Uterus (tissue), 4 donors: ENCODE data around the gene GABRG3. TPM values are rescaled to one million over a fixed set of nuclear protein-coding genes. Genes with fewer than 3 reads are reported as not detected.

Source experiments
- DNase-seq, 2 donors: peaks; one replicate each; pipeline ENCODE4 v3.0.0-alpha.2; 2019 to 2020
- H3K27ac ChIP-seq, 2 donors: fragments of 200-600 bp; sonication (generic); 1 replicate in 1 of 2; 2 replicates in 1 of 2; pipeline ENCODE4 v1.5.1; 2016 to 2018
- H3K27me3 ChIP-seq, 2 donors: fragments of 200-600 bp; sonication (generic); one replicate each; pipeline ENCODE4 v1.5.1; 2018 to 2019; ENCODE audit warnings: control low read depth in 1 of 2
- H3K36me3 ChIP-seq, 2 donors: fragments of 200-600 bp; sonication (generic); one replicate each; pipeline ENCODE4 v1.5.1; 2019; ENCODE audit warnings: control low read depth in 1 of 2
- H3K4me1 ChIP-seq, 2 donors: fragments of 200-600 bp; sonication (generic); one replicate each; pipeline ENCODE4 v1.5.1; 2018 to 2019; ENCODE audit warnings: control low read depth in 1 of 2
- H3K4me3 ChIP-seq, 2 donors: fragments of 200-600 bp; sonication (generic); 1 replicate in 1 of 2; 2 replicates in 1 of 2; pipeline ENCODE4 v1.5.1; 2018 to 2019; ENCODE audit warnings: mild to moderate bottlenecking in 1 of 2
- H3K9me3 ChIP-seq, 2 donors: fragments of 200-600 bp; sonication (generic); one replicate each; pipeline ENCODE4 v1.5.1; 2019; ENCODE audit warnings: control low read depth in 1 of 2
- POLR2A ChIP-seq, 2 donors: fragments of 450-650 bp; IDR thresholded peaks; one replicate each; pipeline ENCODE4 v1.6.1; 2016; ENCODE audit warnings: antibody characterized with exemption in 2 of 2, mild to moderate bottlenecking in 1 of 2, moderate library complexity in 1 of 2
- intact Hi-C: fragments of 100-400 bp; cut with DNase I; formaldehyde crosslinking; loops from one replicate; pipeline ENCODE4 v1.15.1; 2023; ENCODE audit warnings: low total_unique reads
- total RNA-seq, 4 donors: library from RNA; depleted of rRNA in 3 of 4; stranded (reverse); fragments of >200 nt in 3 of 4; gene quantifications; one replicate each; pipeline versions ENCODE4 v1.1.0 to v1.2.4, GENCODE V29; 2014 to 2023
- TF ChIP-seq, protein P1 (sequence below), 4 experiments: fragments of 200-600 bp in 2 of 4; fragments of 450-650 bp in 2 of 4; sonication (generic) in 2 of 4; IDR thresholded peaks; one replicate each; pipeline ENCODE4 v1.5.1; 2016 to 2019; ENCODE audit warnings: antibody characterized with exemption in 4 of 4, mild to moderate bottlenecking in 2 of 4, moderate library complexity in 1 of 4
- donor health status: DM: yes; HTN: yes; CAD: no.

GABRG3 gene
- total RNA-seq, 4 donors from 2014 or later, result 3.0 TPM; not detected in 3

- intact Hi-C loops, result no loop called here
- H3K27me3 ChIP-seq, result no peaks in the 10 kb centered on the region
- no peak overlapping the region for H3K27ac ChIP-seq
- no peaks in the 10 kb centered on the region for H3K9me3 ChIP-seq
- no peaks in the 10 kb centered on the region for H3K4me1 ChIP-seq
- H3K4me3 ChIP-seq, result no peak overlapping the region
- no peaks in the 10 kb centered on the region for H3K36me3 ChIP-seq
- no peak for DNase-seq
- TF ChIP-seq, protein P1, sequence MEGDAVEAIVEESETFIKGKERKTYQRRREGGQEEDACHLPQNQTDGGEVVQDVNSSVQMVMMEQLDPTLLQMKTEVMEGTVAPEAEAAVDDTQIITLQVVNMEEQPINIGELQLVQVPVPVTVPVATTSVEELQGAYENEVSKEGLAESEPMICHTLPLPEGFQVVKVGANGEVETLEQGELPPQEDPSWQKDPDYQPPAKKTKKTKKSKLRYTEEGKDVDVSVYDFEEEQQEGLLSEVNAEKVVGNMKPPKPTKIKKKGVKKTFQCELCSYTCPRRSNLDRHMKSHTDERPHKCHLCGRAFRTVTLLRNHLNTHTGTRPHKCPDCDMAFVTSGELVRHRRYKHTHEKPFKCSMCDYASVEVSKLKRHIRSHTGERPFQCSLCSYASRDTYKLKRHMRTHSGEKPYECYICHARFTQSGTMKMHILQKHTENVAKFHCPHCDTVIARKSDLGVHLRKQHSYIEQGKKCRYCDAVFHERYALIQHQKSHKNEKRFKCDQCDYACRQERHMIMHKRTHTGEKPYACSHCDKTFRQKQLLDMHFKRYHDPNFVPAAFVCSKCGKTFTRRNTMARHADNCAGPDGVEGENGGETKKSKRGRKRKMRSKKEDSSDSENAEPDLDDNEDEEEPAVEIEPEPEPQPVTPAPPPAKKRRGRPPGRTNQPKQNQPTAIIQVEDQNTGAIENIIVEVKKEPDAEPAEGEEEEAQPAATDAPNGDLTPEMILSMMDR (IDR thresholded peaks at IDR 0.05), result no peak
- TF ChIP-seq POLR2A (IDR thresholded peaks at IDR 0.05), result no peak
Measured at GRCh38 chr15:27126449-27126848, 155.5 kb downstream of the GABRG3 start.

DNA sequence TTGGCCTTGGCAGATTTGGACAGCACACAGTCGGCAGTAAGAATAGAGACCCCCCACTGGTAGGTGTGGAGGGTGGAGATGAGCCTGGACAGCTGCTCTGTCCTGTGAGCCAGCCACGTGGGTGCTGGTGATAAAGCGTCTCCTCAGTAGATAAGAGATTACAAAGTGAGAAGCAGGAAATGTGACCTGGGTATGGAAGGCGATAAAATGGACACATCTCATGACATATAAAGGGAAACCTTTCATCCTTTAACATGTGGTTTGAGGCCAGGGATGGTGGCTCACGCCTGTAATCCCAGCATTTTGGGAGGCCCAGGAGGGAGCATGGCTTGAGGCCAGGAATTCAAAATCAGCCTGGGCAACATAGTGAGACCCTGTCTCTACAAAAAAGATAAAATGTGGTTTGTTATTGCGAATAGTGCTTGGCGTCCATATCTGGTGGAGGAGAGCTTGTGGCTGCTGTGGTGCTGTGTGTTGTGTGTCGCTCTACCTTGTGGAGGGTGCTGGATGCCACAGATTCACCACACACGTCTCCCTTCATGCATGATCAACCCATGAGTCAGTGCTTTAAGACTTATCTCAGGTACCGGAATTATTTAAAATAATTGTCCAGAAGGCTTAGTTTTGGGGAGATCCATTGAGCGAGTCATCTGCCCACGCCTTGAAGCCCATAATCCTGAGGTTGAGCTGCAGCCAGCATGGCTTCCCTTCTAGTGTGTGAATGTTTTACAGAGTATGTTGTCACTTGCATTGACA is 157.0 kb downstream of the GABRG3 start:
- no peak overlapping the region for H3K27ac ChIP-seq
- H3K36me3 ChIP-seq, result no peaks in the 10 kb centered on the region
- H3K4me3 ChIP-seq, result no peak overlapping the region
- no peaks in the 10 kb centered on the region for H3K4me1 ChIP-seq
- DNase-seq, result no peak
- intact Hi-C loops, result no loop called here
- H3K27me3 ChIP-seq, result no peaks in the 10 kb centered on the region
- no peak for TF ChIP-seq POLR2A (IDR thresholded peaks at IDR 0.05)
- TF ChIP-seq, protein P1 (IDR thresholded peaks at IDR 0.05), result no peak
- H3K9me3 ChIP-seq, result no peaks in the 10 kb centered on the region

DNA sequence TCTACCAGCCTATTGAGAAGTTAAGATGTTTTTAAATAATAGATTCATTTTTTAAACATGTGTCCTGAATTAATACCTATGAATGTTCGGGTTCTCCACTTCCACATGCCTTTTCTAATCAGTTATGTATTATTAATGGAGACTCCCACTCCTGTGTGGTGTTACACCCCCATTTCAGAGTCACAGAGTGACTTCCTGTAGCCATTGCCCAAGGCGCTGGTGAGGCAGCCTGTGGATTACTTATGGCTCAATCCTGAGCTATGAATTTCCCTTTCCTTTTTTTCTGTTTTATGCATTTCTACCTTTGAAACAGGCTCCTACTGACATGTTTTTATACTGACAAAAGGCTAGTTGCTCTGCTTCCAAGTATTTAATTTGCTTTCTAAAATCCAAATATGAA is 162.3 kb downstream of the GABRG3 start:
- Histone ChIP-seq H3K9me3 (no peaks in the 10 kb centered on the region), H3K4me1 (no peaks in the 10 kb centered on the region), H3K27me3 (no peaks in the 10 kb centered on the region), H3K36me3 (no peaks in the 10 kb centered on the region), H3K4me3 (no peak overlapping the region), H3K27ac (no peak overlapping the region)
- TF ChIP-seq, protein P1 (IDR thresholded peaks at IDR 0.05), result no peak
- TF ChIP-seq POLR2A (IDR thresholded peaks at IDR 0.05), result no peak
- DNase-seq, result no peak
- intact Hi-C loops, result no loop called here

DNA sequence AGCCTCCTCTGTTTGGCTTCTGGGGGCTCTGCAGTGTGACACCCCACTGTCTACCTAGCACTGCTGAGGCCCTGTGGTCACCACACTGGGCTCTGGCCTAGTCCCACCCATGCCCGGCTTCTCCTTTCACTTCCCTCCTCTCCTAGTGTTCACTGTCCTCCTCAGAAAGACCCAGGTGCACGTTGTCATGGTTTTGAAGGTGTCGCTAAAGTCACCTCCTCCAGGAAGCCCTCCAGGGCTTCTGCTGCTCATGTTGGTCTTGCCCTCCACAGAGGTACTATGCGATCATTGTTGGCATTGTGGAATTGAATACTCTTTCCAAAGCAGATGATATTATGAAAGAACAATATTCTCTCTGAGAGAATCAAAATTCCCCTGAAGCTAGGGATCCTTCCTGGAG is 163.5 kb downstream of the GABRG3 start:
- no peaks in the 10 kb centered on the region for H3K36me3 ChIP-seq
- intact Hi-C loops, result no loop called here

GRCh38 chr15:27135151-27135550 is 164.2 kb downstream of the GABRG3 start:
- no peaks in the 10 kb centered on the region for H3K27me3 ChIP-seq
- H3K27ac ChIP-seq, result no peak overlapping the region
- no peaks in the 10 kb centered on the region for H3K36me3 ChIP-seq
- DNase-seq, result no peak
- TF ChIP-seq, protein P1 (IDR thresholded peaks at IDR 0.05), result no peak
- TF ChIP-seq POLR2A (IDR thresholded peaks at IDR 0.05), result no peak
- intact Hi-C loops, result loop anchor here (5.0 kb wide), 1 partner anchor 33 kb away; no protein-coding TSS in a partner anchor
- H3K9me3 ChIP-seq, result no peaks in the 10 kb centered on the region
- no peak overlapping the region for H3K4me3 ChIP-seq
- H3K4me1 ChIP-seq, result no peaks in the 10 kb centered on the region

More for the DNA sequence above, 163.5 kb downstream of the GABRG3 start:
- H3K4me3 ChIP-seq, result no peak overlapping the region
- H3K4me1 ChIP-seq, result no peaks in the 10 kb centered on the region
- no peak for TF ChIP-seq POLR2A (IDR thresholded peaks at IDR 0.05)
- TF ChIP-seq, protein P1 (IDR thresholded peaks at IDR 0.05), result no peak
- no peaks in the 10 kb centered on the region for H3K27me3 ChIP-seq
- no peaks in the 10 kb centered on the region for H3K9me3 ChIP-seq
- H3K27ac ChIP-seq, result no peak overlapping the region
- DNase-seq, result no peak
